Heart left ventricle (tissue), 13 donors: ENCODE measurements around the gene NPNT.

Source experiments
- CTCF ChIP-seq, 12 donors: fragments of 200-600 bp; sonication (generic) in 4 of 12; IDR thresholded peaks; one replicate each; pipeline versions ENCODE4 v1.5.0 to v1.8.0; 2018 to 2022; ENCODE audit warnings: antibody characterized with exemption in 12 of 12, mild to moderate bottlenecking in 5 of 12
- POLR2A ChIP-seq, 2 donors: fragments of 450-650 bp; IDR thresholded peaks; one replicate each; pipeline ENCODE4 v1.6.1; 2017; ENCODE audit warnings: antibody characterized with exemption in 2 of 2, mild to moderate bottlenecking in 2 of 2, moderate library complexity in 2 of 2
- donor health status: ischemic (EF 13 %, LVEDD 7.1; RV severe dilation, severe dysfunction).
- donor health status: DM: no; HTN: yes; CAD: no.
- donor health status: DM: no; HTN: no; CAD: no.
- donor health status: ischemic (EF 25% LVEDD 6.9; RV normal size, moderate dysfunction).
- donor health status: ischemic (EF 25% LVEDD 5.7; RV mildly dilated, moderate dysfunction).
- donor health status: ischemic (EF 35%, LVEDD 5.7; RV mildly dilated, moderate dysfunction).
- donor health status: nonischemic (EF 11% LVEDD 7.7; RV severe dilation, severe dysfunction).
- donor health status: DM: yes; HTN: yes; CAD: no.
- donor health status: PGD.
- donor health status: ischemic (EF 29% LVEDD 5.4; RV normal size, mild dysfunction).
- donor health status: nonischemic (EF 23%, LVEDD 6.1; RV moderate dilation, normal function).

GRCh38 chr4:105845559-105845958 lies 49.7 kb upstream of the NPNT start:
- TF ChIP-seq CTCF (IDR thresholded peaks at IDR 0.05) (no peak), POLR2A (IDR thresholded peaks at IDR 0.05) (no peak)
